ENCODE measurements around the gene TRRAP. TPM values are rescaled to one million over a fixed set of nuclear protein-coding genes. Genes with fewer than 3 reads are reported as not detected.

TRRAP gene
- total RNA-seq, 1 donor from 2014 or later, result 21.2 TPM

- DNase-seq (ENCODE audit: low spot score in 2 of 2) (no peak), FAIRE-seq (no peak)
These were observed 8.7 kb downstream of the TRRAP start for GRCh38 chr7:98887038-98887437.

DNA sequence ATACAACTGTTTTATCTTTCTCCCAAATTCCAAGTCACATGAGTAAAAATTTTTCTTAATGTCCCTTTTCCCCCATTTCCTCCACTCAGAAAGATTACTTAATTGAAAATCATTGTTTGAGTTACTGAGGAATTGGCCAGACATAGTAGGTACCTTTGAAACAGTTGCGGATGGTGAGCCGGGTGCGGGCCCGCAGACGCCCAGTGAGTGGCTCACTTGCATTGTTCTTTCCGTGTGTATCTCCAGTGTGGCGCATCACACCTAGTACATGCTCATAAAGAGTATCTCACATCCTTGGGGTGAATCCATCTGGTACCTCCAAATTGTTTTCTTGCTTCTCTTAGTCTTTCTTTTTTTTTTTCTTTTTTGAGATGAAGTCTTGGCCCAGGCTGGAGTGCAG is 14.3 kb downstream of the TRRAP start:
- FAIRE-seq (no peak), DNase-seq (ENCODE audit: low spot score in 2 of 2) (no peak)

GRCh38 chr7:98899816-98900215 is 21.5 kb downstream of the TRRAP start:
- FAIRE-seq (no peak), DNase-seq (ENCODE audit: low spot score in 2 of 2) (no peak)

DNA sequence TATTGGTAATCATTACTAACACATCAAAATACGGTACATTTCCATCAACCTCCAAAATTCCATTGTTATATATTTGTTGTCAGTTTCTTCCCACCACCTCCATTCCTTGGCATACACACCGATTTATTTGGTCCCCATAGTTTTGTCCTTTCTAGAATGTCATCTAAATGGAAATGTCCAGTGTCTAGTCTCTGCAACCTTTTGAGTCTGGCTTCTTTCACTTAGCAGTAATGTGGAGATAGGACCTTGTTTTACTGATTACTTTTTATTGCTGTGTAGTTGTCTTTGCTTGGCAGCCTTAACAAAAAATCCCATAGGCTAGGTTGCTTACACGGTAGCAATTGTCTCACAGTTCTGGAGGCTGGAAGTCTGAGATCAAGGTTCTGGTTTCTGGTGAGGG is 22.5 kb downstream of the TRRAP start:
- DNase-seq (ENCODE audit: low spot score in 2 of 2) (no peak), FAIRE-seq (no peak)

- DNase-seq (ENCODE audit: low spot score in 2 of 2) (no peak), FAIRE-seq (no peak)
These were observed 24.2 kb downstream of the TRRAP start for GRCh38 chr7:98902523-98902922.

DNA sequence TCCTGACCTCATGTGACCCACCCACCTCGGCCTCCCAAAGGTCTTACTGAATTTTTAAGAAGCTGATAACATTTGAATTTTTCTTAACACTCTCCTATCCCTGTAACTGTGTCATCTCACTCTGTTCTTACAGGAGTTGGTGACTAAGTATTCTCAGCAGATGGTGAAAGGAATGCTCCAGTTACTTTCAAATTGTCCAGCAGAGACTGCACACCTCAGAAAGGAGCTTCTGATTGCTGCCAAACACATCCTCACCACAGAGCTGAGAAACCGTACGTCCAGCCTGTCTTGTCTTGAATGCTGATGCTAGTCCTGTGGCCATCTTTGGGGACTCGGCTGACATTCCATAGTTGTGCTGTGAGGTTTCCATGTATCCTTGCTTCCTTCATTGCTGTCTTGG is 24.9 kb downstream of the TRRAP start:
- FAIRE-seq (no peak), DNase-seq (ENCODE audit: low spot score in 2 of 2) (no peak)

- FAIRE-seq, result no peak
- DNase-seq (ENCODE audit: low spot score in 2 of 2), result no peak
These were observed 29.2 kb downstream of the TRRAP start for GRCh38 chr7:98907570-98907969.

GRCh38 chr7:98908585-98908984 is 30.3 kb downstream of the TRRAP start:
- no peak for FAIRE-seq

GRCh38 chr7:98909487-98909886 is 31.2 kb downstream of the TRRAP start:
- DNase-seq (ENCODE audit: low spot score in 2 of 2) (no peak), FAIRE-seq (no peak)

More at GRCh38 chr7:98908585-98908984, 30.3 kb downstream of the TRRAP start:
- DNase-seq (ENCODE audit: low spot score in 2 of 2), result no peak

GRCh38 chr7:98910427-98910826 is 32.1 kb downstream of the TRRAP start:
- FAIRE-seq (no peak), DNase-seq (ENCODE audit: low spot score in 2 of 2) (no peak)

GRCh38 chr7:98911916-98912315 is 33.6 kb downstream of the TRRAP start:
- no peak for FAIRE-seq
- DNase-seq (ENCODE audit: low spot score in 2 of 2), result no peak

- no peak for DNase-seq (ENCODE audit: low spot score in 2 of 2)
- FAIRE-seq, result no peak
These were observed 34.7 kb downstream of the TRRAP start for GRCh38 chr7:98913026-98913425.

GRCh38 chr7:98913612-98914011 is 35.3 kb downstream of the TRRAP start:
- FAIRE-seq, result no peak
- no peak for DNase-seq (ENCODE audit: low spot score in 2 of 2)

- FAIRE-seq (no peak), DNase-seq (ENCODE audit: low spot score in 2 of 2) (no peak)
These were observed 39.0 kb downstream of the TRRAP start for GRCh38 chr7:98917331-98917730.

DNA sequence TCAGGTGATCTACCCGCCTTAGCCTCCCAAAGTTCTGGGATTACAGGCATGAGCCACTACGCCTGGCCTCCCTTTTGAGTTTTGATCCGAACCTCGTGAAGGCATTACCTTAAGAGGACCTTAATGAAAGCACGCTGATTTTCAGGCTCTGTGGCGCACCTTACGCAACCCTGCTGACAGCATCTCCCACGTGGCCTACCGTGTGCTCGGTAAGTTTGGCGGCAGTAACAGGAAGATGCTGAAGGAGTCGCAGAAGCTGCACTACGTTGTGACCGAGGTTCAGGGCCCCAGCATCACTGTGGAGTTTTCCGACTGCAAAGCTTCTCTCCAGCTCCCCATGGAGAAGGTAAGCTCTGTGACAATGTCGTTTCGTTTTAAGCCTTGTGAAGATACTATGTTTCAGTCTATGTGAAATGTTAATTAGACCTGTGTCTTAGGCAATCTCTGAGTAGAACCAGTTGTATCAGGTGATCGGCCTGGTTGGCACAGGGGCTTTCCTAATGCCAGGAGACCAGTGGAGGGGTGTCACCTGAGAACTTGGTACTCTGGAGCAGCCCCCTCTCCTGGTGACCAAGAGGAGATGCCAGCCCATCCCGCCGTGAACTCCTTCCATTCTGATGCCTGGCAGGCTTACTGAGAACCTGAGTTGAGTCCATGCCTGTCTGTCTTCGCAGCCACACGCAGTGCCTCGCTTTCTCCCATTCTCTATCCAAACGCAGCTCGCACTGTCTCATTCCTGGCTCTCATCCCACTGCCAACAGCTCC is 43.5 kb downstream of the TRRAP start:
- DNase-seq (ENCODE audit: low spot score in 2 of 2) (no peak), FAIRE-seq (no peak)

DNA sequence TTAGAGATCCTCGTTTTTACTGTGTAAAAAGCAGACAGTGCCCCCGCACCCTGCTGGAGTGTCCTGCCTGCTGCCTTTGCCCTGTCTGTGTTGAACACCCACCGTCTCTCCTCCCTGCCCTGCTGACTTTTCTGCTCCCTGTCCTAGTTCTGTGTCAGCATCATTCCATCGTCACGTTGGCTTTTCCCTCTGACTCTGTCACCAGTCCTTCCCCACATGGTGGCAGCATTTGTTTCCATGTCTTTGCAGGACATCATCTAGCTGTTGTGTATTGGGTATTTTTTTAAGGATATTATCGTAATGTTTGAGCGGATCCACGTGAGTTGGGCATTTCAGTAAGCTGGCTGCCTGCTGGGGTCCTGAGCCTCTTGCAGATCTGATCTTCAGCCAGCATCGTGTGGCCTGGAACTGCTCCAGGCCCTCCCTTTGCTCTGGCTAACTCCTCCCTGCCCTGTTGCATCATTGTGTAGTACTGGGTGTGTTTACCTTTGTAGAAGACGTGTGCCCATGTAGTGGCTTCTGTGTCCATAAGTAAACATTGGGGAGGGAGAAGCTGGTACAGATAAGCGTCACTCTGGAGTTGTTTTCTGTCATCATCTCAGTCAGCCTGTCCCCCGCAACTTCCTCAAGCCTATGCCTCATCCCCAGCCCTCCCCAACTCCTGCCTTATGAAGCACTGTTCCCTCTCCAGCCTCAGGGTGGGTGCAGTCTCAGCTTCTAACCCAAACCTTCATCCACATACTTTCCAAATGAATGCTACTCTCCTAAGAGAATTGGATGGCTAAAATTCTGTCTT is 44.3 kb downstream of the TRRAP start:
- FAIRE-seq (no peak), DNase-seq (ENCODE audit: low spot score in 2 of 2) (peak in 1 of 2 donors; percentile 39)

GRCh38 chr7:98923512-98923911 is 45.2 kb downstream of the TRRAP start:
- DNase-seq (ENCODE audit: low spot score in 2 of 2) (no peak), FAIRE-seq (no peak)

- FAIRE-seq (no peak), DNase-seq (ENCODE audit: low spot score in 2 of 2) (no peak)
These were observed 48.8 kb downstream of the TRRAP start for GRCh38 chr7:98927125-98927524.

- DNase-seq (ENCODE audit: low spot score in 2 of 2) (no peak), FAIRE-seq (no peak)
These were observed 52.1 kb downstream of the TRRAP start for GRCh38 chr7:98930464-98930863.

DNA sequence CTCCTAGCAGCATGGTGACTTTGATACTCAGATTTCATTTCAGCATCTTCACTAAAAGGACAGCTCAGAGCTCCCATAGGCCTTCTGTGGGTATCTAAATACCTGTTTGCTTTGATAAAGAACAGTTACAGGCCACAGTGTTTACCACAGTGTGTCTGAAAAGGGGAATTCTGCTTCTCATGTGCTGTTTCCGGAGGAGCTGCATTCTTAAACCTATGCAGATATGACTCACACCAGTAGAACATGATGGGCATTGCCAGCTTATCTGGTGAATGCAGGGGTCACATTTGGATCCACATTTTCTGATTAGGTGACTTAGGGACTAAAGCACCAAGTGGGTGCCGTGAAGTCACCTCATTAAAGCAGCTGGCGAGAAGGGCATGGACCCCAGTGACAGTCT is 52.6 kb downstream of the TRRAP start:
- FAIRE-seq (no peak), DNase-seq (ENCODE audit: low spot score in 2 of 2) (no peak)

DNA sequence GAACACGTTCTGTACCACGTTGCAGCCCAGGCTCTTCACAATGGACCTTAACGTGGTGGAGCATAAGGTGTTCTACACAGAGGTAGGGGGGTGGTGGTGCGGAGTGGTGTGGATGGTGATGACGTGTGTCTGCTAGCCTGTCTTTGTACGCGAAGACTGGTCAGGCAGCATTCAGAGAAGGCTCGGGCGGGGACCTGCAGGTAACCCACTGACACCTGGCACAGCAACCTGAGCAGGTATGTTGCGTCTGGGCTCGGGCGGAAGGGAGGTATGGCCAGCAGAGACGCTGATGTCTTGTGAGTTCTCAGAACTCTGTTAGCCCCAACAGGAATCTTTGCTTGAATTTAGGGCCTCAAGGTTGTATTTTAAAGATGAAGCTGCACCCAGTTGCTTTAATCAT is 55.0 kb downstream of the TRRAP start:
- FAIRE-seq (no peak), DNase-seq (ENCODE audit: low spot score in 2 of 2) (no peak)

DNA sequence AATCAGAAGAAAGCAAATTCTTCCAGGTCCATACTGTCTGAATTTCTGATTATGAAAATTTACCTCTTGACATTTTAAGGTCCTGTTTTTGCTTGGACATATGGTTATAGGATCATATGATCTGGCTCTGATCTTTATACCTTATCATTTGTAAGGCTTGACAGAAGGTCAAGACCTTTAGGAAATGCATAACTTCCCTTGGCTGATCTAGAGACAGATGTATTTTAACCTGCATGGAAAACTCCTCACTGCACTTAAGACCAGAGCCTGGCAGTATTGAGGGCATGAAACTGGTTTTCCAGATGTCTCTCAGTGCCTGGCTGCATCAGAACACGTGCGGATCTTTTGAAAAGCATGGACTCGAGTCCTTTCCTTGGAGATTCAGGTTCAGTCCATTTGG is 55.9 kb downstream of the TRRAP start:
- FAIRE-seq (no peak), DNase-seq (ENCODE audit: low spot score in 2 of 2) (no peak)
